GM18868 (cell line): ENCODE data around the gene ZNF543.
A peak's percentile ranks its signal among the peaks of the same experiment; 100 is the strongest.
"Not testable (repeated sequence)": the region's sequence is repeated elsewhere in the genome, so short reads cannot be mapped to it uniquely, and the experiment has no call there.

Source experiments
- ATAC-seq: cut with Tn5 transposase; IDR thresholded peaks from one replicate; pipeline ENCODE4 v1.9.1; 2021; ENCODE audit warnings: mild to moderate bottlenecking, moderate library complexity; ENCODE audit not compliant: unreplicated experiment

The ZNF543 gene

DNA sequence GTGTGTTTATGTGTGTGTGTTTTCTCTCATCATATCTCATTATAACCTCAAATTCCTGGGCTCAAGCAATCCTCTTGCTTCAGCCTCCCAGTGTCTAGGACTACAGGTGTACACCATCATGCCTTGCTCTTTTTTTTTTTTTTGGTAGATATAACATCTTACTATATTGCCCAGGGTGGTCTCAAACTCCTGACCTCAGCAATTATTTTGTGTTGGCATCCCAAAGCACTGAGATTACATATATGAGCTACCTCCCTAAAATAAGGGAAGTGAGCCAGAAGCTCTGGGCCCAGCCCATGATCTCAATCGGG is 448 bp upstream of the ZNF543 start:
- no peak for ATAC-seq

- no peak for ATAC-seq
Measured at GRCh38 chr19:57321116-57321515, 844 bp downstream of the ZNF543 start.

DNA sequence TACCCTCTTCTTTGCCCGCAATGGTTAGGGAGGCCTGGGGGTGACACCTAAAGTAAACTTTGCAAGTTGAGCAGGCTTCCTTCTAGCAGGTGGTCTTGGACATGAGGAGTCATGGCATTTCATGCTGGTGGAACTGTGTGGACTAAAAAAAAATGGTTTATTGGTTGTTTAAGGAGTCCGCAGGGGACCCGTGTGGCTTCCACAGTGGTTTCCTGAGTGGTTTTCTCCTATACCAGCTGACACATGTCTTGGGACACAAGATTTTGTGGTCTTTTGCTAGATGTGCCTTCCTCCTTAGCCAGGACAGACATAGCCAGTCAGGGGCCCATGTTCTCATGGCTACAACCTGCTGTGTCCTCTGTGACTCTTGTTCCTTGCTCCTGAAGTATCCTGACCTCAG is 1.5 kb downstream of the ZNF543 start:
- no peak for ATAC-seq

DNA sequence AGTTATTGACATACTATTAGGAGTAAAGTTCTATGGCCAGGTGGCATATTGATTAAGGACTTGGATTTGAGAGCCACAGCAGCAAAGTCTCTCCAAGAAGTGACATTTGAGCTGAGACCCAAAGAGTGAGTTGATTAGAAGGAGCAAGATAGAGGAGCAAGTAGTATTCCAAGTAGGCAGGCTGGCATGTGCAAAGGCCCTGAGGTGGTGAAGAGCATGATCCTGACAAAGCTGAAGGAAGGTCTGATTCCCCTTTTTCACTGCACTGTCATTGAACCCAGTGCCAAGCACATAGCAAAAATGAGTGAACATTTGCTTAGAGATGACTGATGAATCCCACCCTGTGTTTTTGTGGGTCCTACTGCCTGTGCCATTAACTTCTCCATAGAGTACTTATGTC is 4.7 kb downstream of the ZNF543 start:
- ATAC-seq, result no peak

DNA sequence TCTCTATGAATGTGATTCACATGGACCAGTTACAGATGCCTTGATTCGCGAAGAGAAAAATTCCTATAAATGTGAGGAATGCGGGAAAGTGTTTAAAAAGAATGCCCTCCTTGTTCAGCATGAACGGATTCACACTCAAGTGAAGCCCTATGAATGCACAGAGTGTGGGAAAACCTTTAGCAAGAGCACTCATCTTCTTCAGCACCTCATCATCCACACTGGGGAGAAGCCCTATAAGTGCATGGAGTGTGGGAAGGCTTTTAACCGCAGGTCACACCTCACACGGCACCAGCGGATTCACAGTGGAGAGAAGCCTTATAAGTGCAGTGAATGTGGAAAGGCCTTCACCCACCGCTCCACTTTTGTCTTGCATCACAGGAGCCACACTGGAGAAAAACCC is 7.7 kb downstream of the ZNF543 start:
- no peak for ATAC-seq

DNA sequence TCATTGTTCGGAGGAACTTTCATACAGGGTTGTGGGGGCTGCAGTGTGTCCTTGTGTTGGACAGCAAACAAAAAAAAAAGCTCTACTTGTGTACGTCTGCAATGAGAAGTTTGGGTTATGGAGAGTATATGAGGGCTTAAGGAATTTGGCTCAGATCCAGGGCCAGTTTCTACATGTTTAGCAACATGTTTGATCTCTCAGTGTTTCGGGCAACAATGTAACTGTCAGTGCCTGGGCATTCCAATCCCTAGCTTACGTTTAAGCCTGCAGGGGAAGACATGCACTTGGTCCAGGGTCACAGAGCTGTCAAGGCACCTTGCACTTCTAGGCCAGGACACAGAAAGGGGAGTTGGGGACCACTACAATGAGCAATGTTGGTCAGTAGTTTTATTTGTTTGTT is 13.9 kb downstream of the ZNF543 start:
- no peak for ATAC-seq

- no peak for ATAC-seq
Measured at GRCh38 chr19:57338877-57339276, 18.6 kb downstream of the ZNF543 start.

GRCh38 chr19:57342582-57342981 is 22.3 kb downstream of the ZNF543 start:
- no peak for ATAC-seq

DNA sequence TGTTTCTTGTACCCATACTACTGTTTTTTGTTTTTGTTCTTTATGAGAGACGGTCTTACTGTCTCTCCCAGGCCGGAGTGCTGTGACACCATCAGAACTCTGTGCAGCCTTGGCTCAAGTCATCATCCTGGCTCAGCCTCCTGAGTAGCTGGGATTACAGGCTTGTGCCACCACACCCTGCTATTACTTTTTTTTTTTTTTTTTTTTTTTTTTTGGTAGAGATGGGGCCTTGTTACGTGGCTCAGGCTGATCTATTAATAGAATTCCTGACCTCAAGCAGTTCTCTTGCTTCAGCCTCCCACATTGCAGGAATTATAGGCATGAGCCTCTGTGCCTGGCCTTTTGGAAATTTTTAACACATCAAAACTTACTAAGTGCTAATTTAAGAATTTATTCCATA is 27.9 kb downstream of the ZNF543 start:
- no peak for ATAC-seq

- ATAC-seq, result peak; percentile 98
Measured at GRCh38 chr19:57350877-57351805, 30.9 kb downstream of the ZNF543 start, which contains the start of gene ZNF304. ZNF304 (plus strand) TSS chr19:57351271; CDS start chr19:57351665, 394 bp downstream.

DNA sequence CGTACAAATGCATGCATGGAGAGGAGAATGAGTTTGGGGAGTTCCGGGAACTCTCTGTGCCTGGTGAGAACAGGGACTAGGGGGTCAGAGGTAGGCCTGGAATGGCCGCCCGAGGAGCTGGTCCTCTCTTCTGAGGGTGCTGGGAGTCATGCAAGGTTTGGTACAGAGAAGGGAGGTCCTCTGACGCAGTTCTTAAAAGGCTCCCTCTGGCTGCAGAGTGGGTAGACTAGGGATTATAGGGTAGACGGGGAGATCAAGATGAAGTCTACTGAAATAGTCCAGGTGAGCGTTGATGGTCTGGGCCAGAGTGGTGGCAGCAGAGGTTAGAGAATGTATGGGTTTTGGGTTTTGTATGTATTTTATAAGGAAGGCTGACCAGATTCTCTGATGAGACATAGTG is 31.6 kb downstream of the ZNF543 start:
- ATAC-seq, result no peak

DNA sequence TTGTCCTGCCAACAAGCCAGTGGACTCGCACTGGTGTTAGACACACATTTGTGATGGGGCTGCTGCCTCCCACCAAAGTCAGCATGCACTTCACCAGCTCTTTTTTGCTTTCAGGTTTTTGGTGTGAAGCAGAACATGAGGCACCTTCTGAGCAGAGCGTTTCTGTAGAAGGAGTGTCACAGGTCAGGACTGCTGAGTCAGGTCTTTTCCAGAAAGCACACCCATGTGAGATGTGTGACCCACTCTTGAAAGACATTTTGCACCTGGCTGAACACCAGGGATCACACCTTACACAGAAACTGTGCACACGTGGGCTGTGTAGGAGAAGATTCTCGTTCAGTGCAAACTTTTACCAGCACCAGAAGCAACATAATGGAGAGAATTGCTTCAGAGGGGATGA is 35.6 kb downstream of the ZNF543 start:
- ATAC-seq, result no peak

GRCh38 chr19:57357406-57357805 is 37.1 kb downstream of the ZNF543 start:
- no peak for ATAC-seq

- no peak for ATAC-seq
Measured at GRCh38 chr19:57359300-57359699, 39.0 kb downstream of the ZNF543 start.

DNA sequence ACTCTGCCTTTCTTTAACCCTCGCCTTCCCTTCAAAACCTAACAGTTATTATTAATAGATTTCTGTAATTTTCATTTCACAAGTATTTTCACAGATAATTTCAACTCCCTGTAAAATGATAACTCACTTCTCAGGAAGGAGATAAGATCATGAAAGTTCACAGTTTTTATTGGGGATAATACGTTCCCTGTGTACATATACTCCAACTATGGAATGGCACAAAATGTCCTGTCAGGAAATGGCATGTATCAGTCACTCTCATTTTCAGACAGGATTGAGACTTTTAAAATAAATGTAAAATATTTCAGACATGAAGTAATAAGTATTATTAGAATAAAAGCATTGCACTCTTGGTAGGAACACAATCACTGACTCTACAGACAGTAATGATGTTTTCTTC is 42.1 kb downstream of the ZNF543 start:
- ATAC-seq, result no peak

DNA sequence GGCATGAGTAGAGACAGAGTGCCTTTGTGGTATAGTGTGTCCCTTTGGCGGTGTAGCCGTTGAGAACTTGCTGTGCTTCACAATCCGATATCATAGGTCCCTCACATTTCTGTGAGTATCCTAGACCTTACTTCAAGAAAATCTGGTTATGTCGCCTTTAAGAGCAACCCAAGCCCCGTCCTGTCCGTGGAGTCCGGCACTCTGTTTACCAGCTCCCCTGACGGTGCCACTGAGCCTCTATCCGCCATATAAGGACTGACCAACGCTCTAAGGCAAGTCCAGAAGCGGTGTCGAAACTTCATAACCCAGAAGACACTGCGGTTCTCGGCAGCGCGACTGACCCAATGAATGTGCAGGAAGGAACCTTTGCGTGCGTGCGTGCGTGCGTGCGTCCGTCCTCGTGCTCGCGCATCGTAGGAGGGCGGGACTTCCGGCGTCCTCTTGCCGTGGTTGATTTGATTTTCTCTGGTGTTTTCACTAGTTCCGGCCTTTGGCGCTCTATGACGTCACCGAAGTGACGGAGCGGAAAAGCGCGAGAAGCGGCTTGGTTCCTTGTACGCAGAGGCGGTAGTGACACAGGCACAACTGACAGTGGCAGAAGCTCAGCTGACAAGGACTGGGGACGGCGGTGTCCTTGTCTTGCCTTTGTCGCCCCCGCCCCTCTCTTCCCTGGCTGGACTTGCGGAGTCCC is 42.9 kb downstream of the ZNF543 start, which contains the start of the genes TRAPPC2B and ZNF547:
TSS of gene TRAPPC2B (plus strand) at position 555 of the 691 bp plus-strand sequence. CDS start 1,283 bp downstream, outside the sequence.
TSS of gene ZNF547 (plus strand) at position 555 of the 691 bp plus-strand sequence. CDS start 5,005 bp downstream, outside the sequence.
- ATAC-seq, result peak; percentile 97

DNA sequence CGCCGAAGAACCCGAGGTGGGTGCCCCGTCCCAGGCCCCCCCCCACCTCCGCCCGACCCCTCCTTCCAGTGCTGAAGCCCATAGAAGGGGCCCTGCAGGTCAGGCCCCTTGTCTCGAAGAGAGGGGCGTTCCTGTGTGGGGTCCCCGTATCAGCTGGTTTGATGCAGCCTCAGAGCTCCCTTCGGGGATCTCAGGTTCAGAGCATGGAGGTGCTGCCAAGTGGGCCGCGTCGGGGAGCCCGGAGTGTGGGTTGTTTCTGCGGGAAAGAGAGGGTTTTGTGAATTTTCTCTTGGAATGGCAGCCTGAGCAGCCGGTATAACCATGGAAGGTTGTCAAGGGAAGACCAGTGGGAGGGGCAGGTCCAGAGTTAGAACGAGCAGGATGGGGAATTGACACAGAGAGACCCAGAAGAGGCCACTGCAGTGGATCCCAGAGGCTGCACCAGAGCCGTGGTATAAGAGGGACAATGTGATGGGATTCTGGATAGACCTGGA is 43.5 kb downstream of the ZNF543 start:
- peak; percentile 24 for ATAC-seq

DNA sequence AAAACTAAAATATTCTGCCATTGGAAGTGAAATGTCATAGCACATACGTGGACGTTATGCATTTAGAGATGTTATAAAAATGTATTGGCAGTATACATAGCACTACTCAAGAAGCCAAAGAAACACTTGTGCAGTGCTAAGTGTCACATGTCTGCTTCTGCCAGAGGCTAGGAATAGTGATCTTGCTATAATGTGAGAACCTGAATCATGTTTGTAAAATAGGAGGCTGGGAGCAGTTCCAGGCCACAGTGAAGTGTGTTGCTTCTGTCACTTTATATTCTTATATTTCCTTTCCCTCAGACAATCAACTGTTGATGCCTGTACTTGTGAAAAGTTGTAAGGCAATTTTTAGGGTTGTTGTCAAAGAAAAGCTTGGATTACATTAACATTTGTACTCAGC is 46.5 kb downstream of the ZNF543 start:
- no peak for ATAC-seq

DNA sequence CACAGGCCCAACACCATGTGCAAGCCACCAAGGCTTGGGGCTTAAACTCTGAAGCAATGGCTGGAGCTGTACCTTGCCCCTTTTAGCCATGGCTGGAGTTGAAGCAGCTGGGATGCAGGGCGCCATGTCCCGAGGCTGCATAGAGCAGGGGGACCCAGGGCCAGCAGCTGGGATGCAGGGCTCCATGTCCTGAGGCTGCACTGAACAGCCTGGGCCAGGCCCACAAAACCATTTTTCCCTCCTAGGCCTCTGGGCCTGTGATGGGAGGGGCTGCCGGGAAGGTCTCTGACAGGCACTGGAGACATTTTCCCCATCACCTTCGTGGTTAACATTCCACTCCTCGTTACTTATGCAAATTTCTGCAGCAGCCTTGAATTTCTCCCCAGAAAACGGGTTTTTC is 53.9 kb downstream of the ZNF543 start:
- no peak for ATAC-seq

GRCh38 chr19:57374647-57375046 is 54.4 kb downstream of the ZNF543 start:
- ATAC-seq, result not testable (repeated sequence)

- ATAC-seq, result no peak
Measured at GRCh38 chr19:57376151-57376550, 55.9 kb downstream of the ZNF543 start.
